Nephron (organoid): ENCODE data around the gene WDR5B.
A peak's percentile ranks its signal among the peaks of the same experiment; 100 is the strongest.

Experiments used
- H3K27ac Mint-ChIP-seq, 3 experiments: 2 replicates each; pipeline ENCODE4 v1.8.0; 2020; ENCODE audit warnings: mixed read lengths in 3 of 3, mild to moderate bottlenecking in 2 of 3, moderate library complexity in 1 of 3
- H3K27me3 Mint-ChIP-seq: 2 replicates; pipeline ENCODE4 v1.8.0; 2021; ENCODE audit warnings: low read depth, mild to moderate bottlenecking, moderate library complexity, mixed read lengths
- H3K36me3 Mint-ChIP-seq: 2 replicates; pipeline ENCODE4 v1.8.0; 2020; ENCODE audit warnings: low read depth, mixed read lengths
- H3K4me1 Mint-ChIP-seq: 2 replicates; pipeline ENCODE4 v1.8.0; 2020; ENCODE audit warnings: mixed read lengths
- H3K4me3 Mint-ChIP-seq, 3 experiments: 2 replicates each; pipeline ENCODE4 v1.8.0; 2020; ENCODE audit warnings: mild to moderate bottlenecking in 3 of 3, mixed read lengths in 3 of 3, moderate library complexity in 2 of 3
- H3K9me3 Mint-ChIP-seq: 2 replicates; pipeline ENCODE4 v1.8.0; 2020; ENCODE audit warnings: mixed read lengths
- TF ChIP-seq, protein P1 (sequence below), 3 experiments: fragments of 200-600 bp; sonication (generic); IDR thresholded peaks; one replicate each; pipeline ENCODE4 v1.5.0; 2021; ENCODE audit warnings: antibody characterized with exemption in 3 of 3; ENCODE audit not compliant: unreplicated experiment in 3 of 3

The WDR5B gene

DNA sequence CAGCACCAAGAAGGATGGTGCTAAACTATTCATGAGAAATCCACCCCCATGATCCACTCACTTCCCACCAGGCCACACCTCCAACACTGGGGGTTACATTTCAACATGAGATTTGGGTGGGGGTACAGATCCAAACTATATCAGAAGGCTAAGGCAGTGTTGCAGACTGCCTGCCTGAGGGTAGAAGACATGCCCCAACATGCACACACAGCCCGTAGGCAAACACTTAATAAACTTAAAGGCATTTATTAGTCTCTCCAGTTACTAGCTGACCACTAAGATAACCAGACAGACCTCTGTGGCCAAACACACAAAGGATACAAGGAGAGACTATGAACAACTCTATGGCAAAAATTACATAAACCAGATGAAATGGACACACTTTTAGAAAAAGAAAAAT lies 21.7 kb downstream of the WDR5B start:
- no peaks in the 10 kb centered on the region for H3K36me3 Mint-ChIP-seq
- TF ChIP-seq, protein P1, sequence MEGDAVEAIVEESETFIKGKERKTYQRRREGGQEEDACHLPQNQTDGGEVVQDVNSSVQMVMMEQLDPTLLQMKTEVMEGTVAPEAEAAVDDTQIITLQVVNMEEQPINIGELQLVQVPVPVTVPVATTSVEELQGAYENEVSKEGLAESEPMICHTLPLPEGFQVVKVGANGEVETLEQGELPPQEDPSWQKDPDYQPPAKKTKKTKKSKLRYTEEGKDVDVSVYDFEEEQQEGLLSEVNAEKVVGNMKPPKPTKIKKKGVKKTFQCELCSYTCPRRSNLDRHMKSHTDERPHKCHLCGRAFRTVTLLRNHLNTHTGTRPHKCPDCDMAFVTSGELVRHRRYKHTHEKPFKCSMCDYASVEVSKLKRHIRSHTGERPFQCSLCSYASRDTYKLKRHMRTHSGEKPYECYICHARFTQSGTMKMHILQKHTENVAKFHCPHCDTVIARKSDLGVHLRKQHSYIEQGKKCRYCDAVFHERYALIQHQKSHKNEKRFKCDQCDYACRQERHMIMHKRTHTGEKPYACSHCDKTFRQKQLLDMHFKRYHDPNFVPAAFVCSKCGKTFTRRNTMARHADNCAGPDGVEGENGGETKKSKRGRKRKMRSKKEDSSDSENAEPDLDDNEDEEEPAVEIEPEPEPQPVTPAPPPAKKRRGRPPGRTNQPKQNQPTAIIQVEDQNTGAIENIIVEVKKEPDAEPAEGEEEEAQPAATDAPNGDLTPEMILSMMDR (IDR thresholded peaks at IDR 0.05; ENCODE audit: unreplicated experiment in 3 of 3) = no peak
- H3K4me1 Mint-ChIP-seq = no peaks in the 10 kb centered on the region
- no peak overlapping the region for H3K27ac Mint-ChIP-seq
- no peak overlapping the region for H3K4me3 Mint-ChIP-seq
- H3K9me3 Mint-ChIP-seq = no peaks in the 10 kb centered on the region
- H3K27me3 Mint-ChIP-seq = no peaks in the 10 kb centered on the region

DNA sequence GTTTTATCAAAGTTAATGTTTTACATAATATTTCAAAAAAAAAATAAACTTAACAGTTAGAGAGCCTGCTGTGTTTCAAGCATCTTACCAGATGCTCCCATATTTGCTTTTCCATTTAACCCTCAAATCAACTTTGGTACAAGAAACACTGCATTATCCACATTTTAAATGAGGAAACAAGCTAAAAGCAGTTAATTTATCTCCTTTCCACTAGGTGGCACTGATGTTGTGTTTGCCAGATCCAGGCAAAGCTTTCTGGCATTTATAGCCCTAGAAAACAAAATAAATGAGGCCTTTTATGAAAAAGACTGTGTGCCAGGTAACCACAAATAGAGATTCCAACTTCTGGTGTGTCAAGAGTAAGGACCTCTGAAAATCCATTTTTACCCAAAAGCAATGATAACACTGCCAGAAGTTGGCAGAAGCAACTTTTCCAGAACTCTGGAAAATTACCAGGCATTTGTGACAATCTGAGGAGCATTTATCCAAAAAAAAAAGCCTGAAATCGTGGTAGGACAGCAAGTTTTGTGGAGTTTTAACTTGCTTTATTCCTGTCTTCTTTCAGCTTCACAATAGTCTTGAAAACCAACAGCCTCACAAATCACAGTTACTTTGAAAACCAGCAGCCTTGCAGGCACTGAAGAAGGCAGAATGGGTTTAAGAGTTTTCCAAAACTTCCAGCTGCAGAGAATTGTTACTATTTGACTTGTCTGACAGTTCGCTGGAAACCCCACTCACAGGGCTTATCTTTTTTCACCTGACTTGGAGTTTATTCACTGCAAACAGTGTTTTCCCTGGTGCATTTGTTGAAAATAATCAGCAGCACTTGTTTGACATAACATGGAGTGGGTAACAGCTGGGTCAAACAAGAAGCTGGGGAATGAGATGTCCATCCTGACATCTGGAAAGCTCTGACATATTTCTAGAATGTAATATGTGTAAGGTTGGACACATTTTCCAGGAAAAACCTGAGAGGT lies 22.7 kb downstream of the WDR5B start:
- TF ChIP-seq, protein P1 (IDR thresholded peaks at IDR 0.05; ENCODE audit: unreplicated experiment in 3 of 3) = peak; percentile 64 to 70 (median 68)
- H3K4me3 Mint-ChIP-seq = no peak overlapping the region
- H3K27me3 Mint-ChIP-seq = no peaks in the 10 kb centered on the region
- H3K36me3 Mint-ChIP-seq = no peaks in the 10 kb centered on the region
- H3K9me3 Mint-ChIP-seq = no peaks in the 10 kb centered on the region
- no peaks in the 10 kb centered on the region for H3K4me1 Mint-ChIP-seq
- no peak overlapping the region for H3K27ac Mint-ChIP-seq

DNA sequence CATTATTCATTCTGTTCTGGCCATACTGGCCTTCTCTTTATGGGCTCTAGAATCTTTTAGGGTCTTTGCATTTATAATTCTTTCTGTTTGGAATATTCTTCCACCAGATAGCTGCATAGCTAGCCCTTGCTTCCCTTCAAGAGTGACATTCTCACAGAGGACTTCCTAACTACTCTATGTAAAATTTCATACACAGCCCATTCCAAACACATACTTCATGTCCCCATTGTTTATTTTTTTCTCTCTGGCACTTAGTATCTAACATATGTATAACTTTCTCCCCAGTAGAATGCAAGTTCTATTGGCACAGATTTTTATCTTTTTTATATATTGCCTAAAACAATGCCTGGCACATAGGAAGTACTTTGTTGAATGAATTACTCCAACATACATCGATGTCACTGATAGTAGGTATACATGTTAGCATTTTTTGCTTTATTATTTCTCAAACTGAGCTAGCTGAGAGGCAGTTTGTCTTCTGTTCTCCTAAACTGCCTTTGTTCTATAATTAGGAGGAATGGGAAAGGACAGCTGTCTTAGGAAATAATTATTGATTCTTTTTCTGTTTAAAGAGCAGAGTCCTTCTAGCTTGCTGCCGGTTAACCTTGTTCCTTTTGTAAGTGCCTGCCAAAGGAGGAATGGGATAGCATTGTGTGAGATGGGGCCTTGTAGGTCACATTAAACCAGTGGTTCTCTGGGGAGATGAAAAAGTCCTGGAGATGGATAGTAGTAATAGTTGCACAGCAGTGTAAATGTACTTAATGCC lies 24.0 kb downstream of the WDR5B start:
- TF ChIP-seq, protein P1 (IDR thresholded peaks at IDR 0.05; ENCODE audit: unreplicated experiment in 3 of 3) = no peak
- Mint-ChIP-seq H3K4me3 (no peak overlapping the region), H3K36me3 (no peaks in the 10 kb centered on the region), H3K27ac (peak overlapping the region in 1 of 3 experiments; percentile 15), H3K27me3 (no peaks in the 10 kb centered on the region), H3K4me1 (no peaks in the 10 kb centered on the region), H3K9me3 (no peaks in the 10 kb centered on the region)

DNA sequence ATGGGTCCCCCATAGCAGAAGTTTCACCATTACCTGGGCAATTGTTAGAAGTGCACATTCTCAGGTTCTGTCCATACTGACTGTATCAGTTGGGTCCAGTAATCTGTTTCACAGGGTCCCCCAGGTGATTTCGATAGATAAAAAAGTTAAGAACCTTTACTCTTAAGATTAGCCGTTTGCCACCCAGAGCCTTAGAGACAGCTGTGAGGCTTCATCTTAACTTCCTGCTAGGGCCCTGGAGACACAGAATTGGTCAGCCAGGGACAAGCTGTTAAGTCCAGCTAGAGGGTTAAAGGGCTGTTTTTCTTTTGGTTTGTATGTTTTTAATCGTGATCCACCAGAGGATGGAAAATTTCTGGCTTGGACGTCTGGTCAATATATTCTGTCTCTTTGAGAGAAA lies 25.2 kb downstream of the WDR5B start:
- Mint-ChIP-seq H3K36me3 (no peaks in the 10 kb centered on the region), H3K9me3 (no peaks in the 10 kb centered on the region), H3K27me3 (no peaks in the 10 kb centered on the region), H3K27ac (no peak overlapping the region), H3K4me1 (no peaks in the 10 kb centered on the region), H3K4me3 (no peak overlapping the region)
- TF ChIP-seq, protein P1 (IDR thresholded peaks at IDR 0.05; ENCODE audit: unreplicated experiment in 3 of 3) = no peak

DNA sequence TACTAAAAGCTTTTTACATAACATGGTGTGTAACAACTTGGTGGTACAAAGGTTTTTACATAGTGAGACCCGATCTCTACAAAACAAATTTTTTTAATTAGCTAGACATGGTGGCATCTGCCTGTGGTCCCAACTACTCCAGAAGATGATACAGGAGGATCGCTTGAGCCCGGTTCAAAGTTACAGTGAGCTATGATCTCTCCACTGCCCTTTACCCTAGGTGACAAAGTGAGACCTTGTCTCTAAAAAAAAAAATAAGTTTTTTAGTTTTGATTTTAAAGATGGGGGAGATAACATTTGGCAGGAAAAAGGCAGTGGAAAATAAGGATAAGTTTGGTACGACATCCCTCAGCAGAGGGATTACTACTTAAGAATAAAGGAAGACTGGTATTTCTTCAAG lies 26.0 kb downstream of the WDR5B start:
- Mint-ChIP-seq H3K9me3 (no peaks in the 10 kb centered on the region), H3K27ac (no peak overlapping the region), H3K36me3 (no peaks in the 10 kb centered on the region), H3K4me1 (peaks cover under 1% of the 10 kb centered on the region), H3K4me3 (no peak overlapping the region), H3K27me3 (no peaks in the 10 kb centered on the region)
- TF ChIP-seq, protein P1 (IDR thresholded peaks at IDR 0.05; ENCODE audit: unreplicated experiment in 3 of 3) = no peak
